HepG2 (cell line): ENCODE results near the gene WDR7. TPM values are rescaled to one million over a fixed set of nuclear protein-coding genes. Genes with fewer than 3 reads are reported as not detected.

ENCODE experiments used
- CCDC6 ChIP-seq: sonication (generic); formaldehyde crosslinking; IDR thresholded peaks from 2 replicates; pipeline ENCODE4 v1.8.1; 2022; ENCODE audit warnings: mild to moderate bottlenecking, missing genetic modification reagents, moderate library complexity
- ERF ChIP-seq: IDR thresholded peaks from 2 replicates; pipeline ENCODE4 v1.6.1; 2018; ENCODE audit warnings: missing biosample characterization, missing genetic modification reagents
- FOXA3 ChIP-seq: IDR thresholded peaks from 2 replicates; pipeline ENCODE4 v1.6.1; 2016; ENCODE audit warnings: missing genetic modification reagents, missing compliant biosample characterization
- MIER2 ChIP-seq: IDR thresholded peaks from 2 replicates; pipeline ENCODE4 v1.6.1; 2016; ENCODE audit warnings: missing biosample characterization, missing genetic modification reagents
- STAG1 ChIP-seq: sonication (generic); formaldehyde crosslinking; IDR thresholded peaks from 2 replicates; pipeline ENCODE4 v1.4.0; 2020; ENCODE audit warnings: missing genetic modification reagents
- XRCC5 ChIP-seq: fragments of 200-400 bp; formaldehyde crosslinking; optimal IDR thresholded peaks from 2 replicates; pipeline ENCODE3; 2017; ENCODE audit warnings: mild to moderate bottlenecking, low read length
- polyA plus RNA-seq, 8 experiments: library from polyadenylated mRNA; depleted of rRNA in 3 of 8; stranded (reverse) in 7 of 8; unstranded in 1 of 8; fragments of >200 nt; fragmentation: Illumina TruSeq in 4 of 8; extraction: Trizol in 4 of 8; gene quantifications; 2 replicates each; pipeline versions ENCODE4 v1.2.1 to v1.2.3, GENCODE V29; 2011 to 2016; ENCODE audit warnings: low read depth in 4 of 8, missing spikeins in 1 of 8, mixed read lengths in 1 of 8; ENCODE audit not compliant: insufficient read depth in 1 of 8
- total RNA-seq, 5 experiments: library from RNA; depleted of rRNA; stranded (reverse); fragments of >200 nt; fragmentation: Illumina TruSeq; extraction: Trizol; gene quantifications; 2 replicates each; pipeline ENCODE4 v1.2.3, GENCODE V29; 2016; ENCODE audit warnings: low read depth in 1 of 5
- TF ChIP-seq, protein P1 (sequence below): sonication (generic); IDR thresholded peaks from 2 replicates; pipeline ENCODE4 v1.6.1; 2016; ENCODE audit warnings: low read depth, borderline replicate concordance
- TF ChIP-seq, protein P2 (sequence below): sonication (generic); formaldehyde crosslinking; IDR thresholded peaks from 2 replicates; pipeline ENCODE4 v1.5.1; 2020; ENCODE audit warnings: mild to moderate bottlenecking, missing genetic modification reagents, borderline replicate concordance
- TF ChIP-seq, protein P3 (sequence below): sonication (generic); formaldehyde crosslinking; IDR thresholded peaks from 2 replicates; pipeline ENCODE4 v1.5.0; 2020; ENCODE audit warnings: missing genetic modification reagents
- TF ChIP-seq, protein P4 (sequence below): sonication (generic); formaldehyde crosslinking; IDR thresholded peaks from 2 replicates; pipeline ENCODE4 v1.4.0; 2020; ENCODE audit warnings: missing genetic modification reagents

The WDR7 gene
- total and polyA plus RNA-seq, 2 of the 13 experiments (the other 11 are each of a cell fraction or from before 2014, with no cell fraction given), result 2.0 to 7.8 TPM

DNA sequence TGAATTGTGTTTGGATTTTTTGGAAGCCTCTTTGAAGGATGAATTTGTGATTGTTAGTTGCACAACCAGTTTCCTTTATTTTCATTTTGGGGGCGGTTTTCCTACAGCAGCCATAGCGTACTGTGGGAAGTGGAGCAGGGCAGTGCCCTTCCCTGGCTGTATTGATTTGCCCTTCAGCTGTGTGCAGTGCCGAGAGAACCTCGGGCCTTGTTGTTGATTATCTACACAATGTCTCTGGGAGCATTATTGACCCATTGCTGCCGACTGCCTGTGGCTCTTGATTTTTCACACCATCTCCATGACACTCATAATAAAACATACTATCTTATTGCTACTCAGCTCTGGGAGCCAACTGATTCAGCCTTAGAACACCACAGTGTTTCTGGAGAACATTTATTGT lies 333.6 kb downstream of the WDR7 start (continued):
- TF ChIP-seq FOXA3 (peak; percentile 9; the same call in 1 of the 2 replicates), XRCC5 (no peak), STAG1 (CRISPR knock-in tag) (0 out of 2 replicates have a peak, but pooled peaks have one; percentile 7), CCDC6 (CRISPR knock-in tag) (no peak), ERF (CRISPR knock-in tag) (no peak), MIER2 (CRISPR knock-in tag) (no peak)
- TF ChIP-seq, protein P1, sequence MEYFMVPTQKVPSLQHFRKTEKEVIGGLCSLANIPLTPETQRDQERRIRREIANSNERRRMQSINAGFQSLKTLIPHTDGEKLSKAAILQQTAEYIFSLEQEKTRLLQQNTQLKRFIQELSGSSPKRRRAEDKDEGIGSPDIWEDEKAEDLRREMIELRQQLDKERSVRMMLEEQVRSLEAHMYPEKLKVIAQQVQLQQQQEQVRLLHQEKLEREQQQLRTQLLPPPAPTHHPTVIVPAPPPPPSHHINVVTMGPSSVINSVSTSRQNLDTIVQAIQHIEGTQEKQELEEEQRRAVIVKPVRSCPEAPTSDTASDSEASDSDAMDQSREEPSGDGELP, result peak; percentile 17; the same call in 1 of the 2 replicates
- TF ChIP-seq, protein P2, sequence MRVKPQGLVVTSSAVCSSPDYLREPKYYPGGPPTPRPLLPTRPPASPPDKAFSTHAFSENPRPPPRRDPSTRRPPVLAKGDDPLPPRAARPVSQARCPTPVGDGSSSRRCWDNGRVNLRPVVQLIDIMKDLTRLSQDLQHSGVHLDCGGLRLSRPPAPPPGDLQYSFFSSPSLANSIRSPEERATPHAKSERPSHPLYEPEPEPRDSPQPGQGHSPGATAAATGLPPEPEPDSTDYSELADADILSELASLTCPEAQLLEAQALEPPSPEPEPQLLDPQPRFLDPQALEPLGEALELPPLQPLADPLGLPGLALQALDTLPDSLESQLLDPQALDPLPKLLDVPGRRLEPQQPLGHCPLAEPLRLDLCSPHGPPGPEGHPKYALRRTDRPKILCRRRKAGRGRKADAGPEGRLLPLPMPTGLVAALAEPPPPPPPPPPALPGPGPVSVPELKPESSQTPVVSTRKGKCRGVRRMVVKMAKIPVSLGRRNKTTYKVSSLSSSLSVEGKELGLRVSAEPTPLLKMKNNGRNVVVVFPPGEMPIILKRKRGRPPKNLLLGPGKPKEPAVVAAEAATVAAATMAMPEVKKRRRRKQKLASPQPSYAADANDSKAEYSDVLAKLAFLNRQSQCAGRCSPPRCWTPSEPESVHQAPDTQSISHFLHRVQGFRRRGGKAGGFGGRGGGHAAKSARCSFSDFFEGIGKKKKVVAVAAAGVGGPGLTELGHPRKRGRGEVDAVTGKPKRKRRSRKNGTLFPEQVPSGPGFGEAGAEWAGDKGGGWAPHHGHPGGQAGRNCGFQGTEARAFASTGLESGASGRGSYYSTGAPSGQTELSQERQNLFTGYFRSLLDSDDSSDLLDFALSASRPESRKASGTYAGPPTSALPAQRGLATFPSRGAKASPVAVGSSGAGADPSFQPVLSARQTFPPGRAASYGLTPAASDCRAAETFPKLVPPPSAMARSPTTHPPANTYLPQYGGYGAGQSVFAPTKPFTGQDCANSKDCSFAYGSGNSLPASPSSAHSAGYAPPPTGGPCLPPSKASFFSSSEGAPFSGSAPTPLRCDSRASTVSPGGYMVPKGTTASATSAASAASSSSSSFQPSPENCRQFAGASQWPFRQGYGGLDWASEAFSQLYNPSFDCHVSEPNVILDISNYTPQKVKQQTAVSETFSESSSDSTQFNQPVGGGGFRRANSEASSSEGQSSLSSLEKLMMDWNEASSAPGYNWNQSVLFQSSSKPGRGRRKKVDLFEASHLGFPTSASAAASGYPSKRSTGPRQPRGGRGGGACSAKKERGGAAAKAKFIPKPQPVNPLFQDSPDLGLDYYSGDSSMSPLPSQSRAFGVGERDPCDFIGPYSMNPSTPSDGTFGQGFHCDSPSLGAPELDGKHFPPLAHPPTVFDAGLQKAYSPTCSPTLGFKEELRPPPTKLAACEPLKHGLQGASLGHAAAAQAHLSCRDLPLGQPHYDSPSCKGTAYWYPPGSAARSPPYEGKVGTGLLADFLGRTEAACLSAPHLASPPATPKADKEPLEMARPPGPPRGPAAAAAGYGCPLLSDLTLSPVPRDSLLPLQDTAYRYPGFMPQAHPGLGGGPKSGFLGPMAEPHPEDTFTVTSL, result 0 out of 2 replicates have a peak, but pooled peaks have one; percentile 34
- TF ChIP-seq, protein P3, sequence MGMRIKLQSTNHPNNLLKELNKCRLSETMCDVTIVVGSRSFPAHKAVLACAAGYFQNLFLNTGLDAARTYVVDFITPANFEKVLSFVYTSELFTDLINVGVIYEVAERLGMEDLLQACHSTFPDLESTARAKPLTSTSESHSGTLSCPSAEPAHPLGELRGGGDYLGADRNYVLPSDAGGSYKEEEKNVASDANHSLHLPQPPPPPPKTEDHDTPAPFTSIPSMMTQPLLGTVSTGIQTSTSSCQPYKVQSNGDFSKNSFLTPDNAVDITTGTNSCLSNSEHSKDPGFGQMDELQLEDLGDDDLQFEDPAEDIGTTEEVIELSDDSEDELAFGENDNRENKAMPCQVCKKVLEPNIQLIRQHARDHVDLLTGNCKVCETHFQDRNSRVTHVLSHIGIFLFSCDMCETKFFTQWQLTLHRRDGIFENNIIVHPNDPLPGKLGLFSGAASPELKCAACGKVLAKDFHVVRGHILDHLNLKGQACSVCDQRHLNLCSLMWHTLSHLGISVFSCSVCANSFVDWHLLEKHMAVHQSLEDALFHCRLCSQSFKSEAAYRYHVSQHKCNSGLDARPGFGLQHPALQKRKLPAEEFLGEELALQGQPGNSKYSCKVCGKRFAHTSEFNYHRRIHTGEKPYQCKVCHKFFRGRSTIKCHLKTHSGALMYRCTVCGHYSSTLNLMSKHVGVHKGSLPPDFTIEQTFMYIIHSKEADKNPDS, result no peak
- TF ChIP-seq, protein P4, sequence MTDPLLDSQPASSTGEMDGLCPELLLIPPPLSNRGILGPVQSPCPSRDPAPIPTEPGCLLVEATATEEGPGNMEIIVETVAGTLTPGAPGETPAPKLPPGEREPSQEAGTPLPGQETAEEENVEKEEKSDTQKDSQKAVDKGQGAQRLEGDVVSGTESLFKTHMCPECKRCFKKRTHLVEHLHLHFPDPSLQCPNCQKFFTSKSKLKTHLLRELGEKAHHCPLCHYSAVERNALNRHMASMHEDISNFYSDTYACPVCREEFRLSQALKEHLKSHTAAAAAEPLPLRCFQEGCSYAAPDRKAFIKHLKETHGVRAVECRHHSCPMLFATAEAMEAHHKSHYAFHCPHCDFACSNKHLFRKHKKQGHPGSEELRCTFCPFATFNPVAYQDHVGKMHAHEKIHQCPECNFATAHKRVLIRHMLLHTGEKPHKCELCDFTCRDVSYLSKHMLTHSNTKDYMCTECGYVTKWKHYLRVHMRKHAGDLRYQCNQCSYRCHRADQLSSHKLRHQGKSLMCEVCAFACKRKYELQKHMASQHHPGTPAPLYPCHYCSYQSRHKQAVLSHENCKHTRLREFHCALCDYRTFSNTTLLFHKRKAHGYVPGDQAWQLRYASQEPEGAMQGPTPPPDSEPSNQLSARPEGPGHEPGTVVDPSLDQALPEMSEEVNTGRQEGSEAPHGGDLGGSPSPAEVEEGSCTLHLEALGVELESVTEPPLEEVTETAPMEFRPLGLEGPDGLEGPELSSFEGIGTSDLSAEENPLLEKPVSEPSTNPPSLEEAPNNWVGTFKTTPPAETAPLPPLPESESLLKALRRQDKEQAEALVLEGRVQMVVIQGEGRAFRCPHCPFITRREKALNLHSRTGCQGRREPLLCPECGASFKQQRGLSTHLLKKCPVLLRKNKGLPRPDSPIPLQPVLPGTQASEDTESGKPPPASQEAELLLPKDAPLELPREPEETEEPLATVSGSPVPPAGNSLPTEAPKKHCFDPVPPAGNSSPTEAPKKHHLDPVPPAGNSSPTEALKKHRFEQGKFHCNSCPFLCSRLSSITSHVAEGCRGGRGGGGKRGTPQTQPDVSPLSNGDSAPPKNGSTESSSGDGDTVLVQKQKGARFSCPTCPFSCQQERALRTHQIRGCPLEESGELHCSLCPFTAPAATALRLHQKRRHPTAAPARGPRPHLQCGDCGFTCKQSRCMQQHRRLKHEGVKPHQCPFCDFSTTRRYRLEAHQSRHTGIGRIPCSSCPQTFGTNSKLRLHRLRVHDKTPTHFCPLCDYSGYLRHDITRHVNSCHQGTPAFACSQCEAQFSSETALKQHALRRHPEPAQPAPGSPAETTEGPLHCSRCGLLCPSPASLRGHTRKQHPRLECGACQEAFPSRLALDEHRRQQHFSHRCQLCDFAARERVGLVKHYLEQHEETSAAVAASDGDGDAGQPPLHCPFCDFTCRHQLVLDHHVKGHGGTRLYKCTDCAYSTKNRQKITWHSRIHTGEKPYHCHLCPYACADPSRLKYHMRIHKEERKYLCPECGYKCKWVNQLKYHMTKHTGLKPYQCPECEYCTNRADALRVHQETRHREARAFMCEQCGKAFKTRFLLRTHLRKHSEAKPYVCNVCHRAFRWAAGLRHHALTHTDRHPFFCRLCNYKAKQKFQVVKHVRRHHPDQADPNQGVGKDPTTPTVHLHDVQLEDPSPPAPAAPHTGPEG (CRISPR knock-in tag), result no peak
